ENCODE data around the gene CYP39A1.
A peak's percentile ranks its signal among the peaks of the same experiment; 100 is the strongest.

The CYP39A1 gene

DNA sequence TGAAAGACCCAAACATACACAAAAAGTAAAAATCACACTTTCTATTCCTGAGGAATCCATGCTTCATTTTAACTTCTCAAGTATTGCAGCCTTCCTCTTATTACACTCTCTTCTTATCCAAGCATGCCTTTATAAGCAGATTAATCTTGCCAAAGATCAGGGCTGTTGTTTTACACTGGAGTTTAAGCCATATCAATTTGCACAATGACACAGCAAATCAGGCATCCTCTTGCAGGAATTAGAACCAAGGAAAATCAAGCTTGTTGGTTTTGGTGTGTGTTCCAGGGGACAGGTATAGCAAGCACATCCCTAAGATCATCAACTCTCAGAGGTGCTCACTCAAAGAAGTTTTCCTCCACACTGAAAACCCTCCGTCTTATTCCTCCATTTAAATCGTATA lies 69.5 kb downstream of the CYP39A1 start:
- TF ChIP-seq Cebpa-rat (IDR thresholded peaks at IDR 0.05) = no peak
- Histone ChIP-seq H3K27me3 (no peaks in the 10 kb centered on the region), H4K20me1 (no peaks in the 10 kb centered on the region), H3K36me3 (no peaks in the 10 kb centered on the region), H3K4me2 (no peak overlapping the region), H3K9ac (no peak overlapping the region), H3K4me1 (no peaks in the 10 kb centered on the region), H3K4me3 (no peak overlapping the region), H3K9me3 (replicated peaks in 1 of 11) (no peaks in the 10 kb centered on the region), H3K27ac (no peak overlapping the region)

DNA sequence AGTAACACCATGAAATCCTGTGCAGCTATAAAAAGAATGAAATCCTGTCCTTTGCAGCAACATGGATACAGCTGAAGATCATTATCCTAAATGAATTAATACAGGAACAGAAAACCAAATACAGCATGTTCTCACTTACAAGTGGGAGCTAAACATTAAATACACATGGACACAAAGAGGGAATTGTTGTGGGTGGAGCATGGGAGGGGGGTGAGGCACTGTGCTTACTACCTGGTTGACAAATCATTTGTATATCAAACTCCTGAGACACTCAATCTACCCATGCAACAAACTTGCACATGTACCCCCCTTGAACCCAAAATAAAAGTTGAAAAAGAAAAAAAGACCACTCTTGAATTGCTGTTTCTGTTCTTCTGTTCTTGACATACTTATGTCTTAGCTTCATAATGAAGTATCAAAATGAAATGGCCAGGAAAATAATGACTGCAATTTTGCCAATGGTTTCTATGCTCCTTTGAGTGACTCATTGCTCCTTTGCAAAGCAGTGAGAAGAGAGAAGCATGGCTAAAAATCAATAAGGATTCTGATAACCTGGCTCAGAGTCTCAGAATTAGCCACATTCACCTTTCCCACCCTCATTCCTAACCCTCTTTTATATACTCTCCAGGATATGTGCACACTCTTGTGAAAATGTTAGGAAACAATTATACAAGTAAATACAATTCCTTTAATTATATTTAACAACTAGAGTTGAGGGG lies 71.0 kb downstream of the CYP39A1 start:
- H3K36me3 ChIP-seq = no peaks in the 10 kb centered on the region
- H3K9me3 ChIP-seq (replicated peaks in 1 of 11) = no peaks in the 10 kb centered on the region
- H3K4me1 ChIP-seq = no peaks in the 10 kb centered on the region
- H3K4me3 ChIP-seq = no peak overlapping the region
- H3K27ac ChIP-seq = no peak overlapping the region
- no peak overlapping the region for H3K4me2 ChIP-seq
- no peaks in the 10 kb centered on the region for H3K27me3 ChIP-seq
- no peak for TF ChIP-seq Cebpa-rat (IDR thresholded peaks at IDR 0.05)
- H4K20me1 ChIP-seq = no peaks in the 10 kb centered on the region
- no peak overlapping the region for H3K9ac ChIP-seq

DNA sequence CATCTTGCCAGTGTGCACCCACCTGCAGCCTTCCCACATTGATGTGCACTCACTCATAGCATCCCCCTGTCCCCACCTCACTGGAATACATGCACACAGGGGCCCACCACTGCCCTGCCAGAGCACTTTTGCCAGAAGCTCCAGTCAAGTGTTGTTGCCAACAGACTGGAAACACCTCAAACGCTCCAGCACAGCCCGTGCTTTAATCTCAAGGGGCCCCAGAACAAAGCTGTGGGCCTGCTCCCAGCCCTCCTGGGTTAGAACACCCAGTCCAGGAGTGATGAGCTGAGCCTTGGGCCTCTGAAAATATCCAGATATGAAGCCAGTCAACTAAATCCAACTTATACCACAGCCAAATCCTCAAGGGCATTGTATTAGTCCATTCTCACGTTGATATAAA lies 77.1 kb downstream of the CYP39A1 start:
- TF ChIP-seq Cebpa-rat (IDR thresholded peaks at IDR 0.05) = no peak
- H3K36me3 ChIP-seq = no peaks in the 10 kb centered on the region
- peaks cover 8 to 18% (median 15%) of the 10 kb centered on the region in 11 experiments for H3K9me3 ChIP-seq (replicated peaks in 1 of 11)
- H3K27ac ChIP-seq = no peak overlapping the region
- no peaks in the 10 kb centered on the region for H3K27me3 ChIP-seq
- peak overlapping the region in 4 of 11 experiments; percentile 13 to 34 (median 17); a peak in 6 of 22 replicates for H3K4me2 ChIP-seq
- H3K9ac ChIP-seq = no peak overlapping the region
- H4K20me1 ChIP-seq = no peaks in the 10 kb centered on the region
- peaks cover 0 to 8% (median 0%) of the 10 kb centered on the region in 10 experiments; a peak in 3 of 20 replicates for H3K4me1 ChIP-seq
- H3K4me3 ChIP-seq = no peak overlapping the region

DNA sequence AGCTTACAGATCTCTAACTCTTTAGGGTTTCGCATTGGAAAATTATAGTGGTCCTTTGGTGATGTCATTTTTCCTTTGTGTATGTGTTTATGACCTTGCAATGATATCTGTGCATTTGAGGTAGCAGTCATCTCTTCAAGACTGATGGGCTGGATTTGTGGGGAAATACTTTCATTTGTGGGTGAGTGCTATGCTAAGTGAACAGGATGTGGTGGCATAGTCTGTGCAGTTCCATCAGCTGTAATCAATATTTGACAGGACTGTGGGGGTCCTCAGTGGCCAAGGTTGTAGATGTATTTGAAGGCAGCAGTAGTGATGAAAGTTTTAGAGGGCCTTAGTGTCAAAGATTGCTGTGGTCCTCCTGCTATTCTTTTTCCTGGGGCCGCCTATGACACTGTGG lies 79.5 kb downstream of the CYP39A1 start:
- no peaks in the 10 kb centered on the region for H3K27me3 ChIP-seq
- no peak overlapping the region for H3K4me2 ChIP-seq
- no peaks in the 10 kb centered on the region for H4K20me1 ChIP-seq
- H3K4me3 ChIP-seq = no peak overlapping the region
- H3K9me3 ChIP-seq (replicated peaks in 1 of 11) = peaks cover 8 to 18% (median 15%) of the 10 kb centered on the region in 11 experiments
- no peak overlapping the region for H3K27ac ChIP-seq
- no peak for TF ChIP-seq Cebpa-rat (IDR thresholded peaks at IDR 0.05)
- no peak overlapping the region for H3K9ac ChIP-seq
- H3K4me1 ChIP-seq = peaks cover 0 to 8% (median 0%) of the 10 kb centered on the region in 10 experiments; a peak in 3 of 20 replicates
- no peaks in the 10 kb centered on the region for H3K36me3 ChIP-seq

DNA sequence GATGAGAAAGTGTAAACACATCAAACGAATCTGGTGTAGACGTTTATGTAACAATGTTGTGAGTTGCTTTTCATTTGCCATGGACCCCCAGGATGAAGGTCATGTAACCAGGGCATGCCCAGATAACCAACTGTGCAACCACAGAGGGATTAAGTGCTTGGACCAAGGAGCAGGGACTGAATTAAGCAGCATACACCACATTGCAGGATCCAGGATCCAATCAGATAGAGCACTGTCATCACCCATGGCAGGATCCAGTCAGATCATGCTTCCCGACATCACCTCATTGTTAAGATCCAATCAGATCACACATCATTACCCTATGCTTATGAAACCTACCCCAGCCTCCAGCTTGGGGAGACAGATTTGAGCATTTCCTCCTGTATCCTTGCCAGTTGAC lies 87.1 kb downstream of the CYP39A1 start:
- H3K27me3 ChIP-seq = no peaks in the 10 kb centered on the region; a peak in 1 of 22 replicates

DNA sequence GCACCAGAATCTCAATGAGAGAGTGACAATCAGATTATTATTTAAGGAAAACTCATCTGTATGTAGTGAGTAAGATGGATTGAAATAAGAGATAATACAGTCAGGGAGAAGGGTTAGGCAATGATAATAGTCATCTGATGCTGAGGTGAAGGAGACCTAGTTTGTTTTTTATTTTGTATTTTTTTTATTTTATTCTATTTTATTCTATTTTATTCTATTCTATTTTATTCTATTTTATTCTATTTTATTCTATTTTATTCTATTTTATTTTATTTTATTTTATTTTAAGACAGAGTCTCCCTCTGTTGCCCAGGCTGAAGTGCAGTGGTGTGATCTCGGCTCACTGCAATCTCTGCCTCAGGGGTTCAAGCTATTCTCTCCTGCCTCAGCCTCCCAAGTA lies 88.7 kb downstream of the CYP39A1 start:
- no peak overlapping the region for H3K4me3 ChIP-seq
- peaks cover 0 to 12% (median 0%) of the 10 kb centered on the region in 11 experiments; a peak in 8 of 22 replicates for H3K9me3 ChIP-seq (replicated peaks in 1 of 11)
- H3K4me2 ChIP-seq = no peak overlapping the region
- H3K27me3 ChIP-seq = no peaks in the 10 kb centered on the region; a peak in 1 of 22 replicates
- no peak overlapping the region for H3K9ac ChIP-seq
- H3K27ac ChIP-seq = no peak overlapping the region
- no peaks in the 10 kb centered on the region for H3K36me3 ChIP-seq
- H4K20me1 ChIP-seq = no peaks in the 10 kb centered on the region
- no peaks in the 10 kb centered on the region for H3K4me1 ChIP-seq
- TF ChIP-seq Cebpa-rat (IDR thresholded peaks at IDR 0.05) = no peak

More for the DNA sequence above, 87.1 kb downstream of the CYP39A1 start:
- no peaks in the 10 kb centered on the region for H3K36me3 ChIP-seq
- H3K4me1 ChIP-seq = no peaks in the 10 kb centered on the region
- H3K4me2 ChIP-seq = no peak overlapping the region
- peaks cover 0 to 11% (median 0%) of the 10 kb centered on the region in 11 experiments; a peak in 6 of 22 replicates for H3K9me3 ChIP-seq (replicated peaks in 1 of 11)
- H3K27ac ChIP-seq = no peak overlapping the region
- H3K9ac ChIP-seq = no peak overlapping the region
- TF ChIP-seq Cebpa-rat (IDR thresholded peaks at IDR 0.05) = no peak
- H3K4me3 ChIP-seq = no peak overlapping the region
- H4K20me1 ChIP-seq = no peaks in the 10 kb centered on the region

DNA sequence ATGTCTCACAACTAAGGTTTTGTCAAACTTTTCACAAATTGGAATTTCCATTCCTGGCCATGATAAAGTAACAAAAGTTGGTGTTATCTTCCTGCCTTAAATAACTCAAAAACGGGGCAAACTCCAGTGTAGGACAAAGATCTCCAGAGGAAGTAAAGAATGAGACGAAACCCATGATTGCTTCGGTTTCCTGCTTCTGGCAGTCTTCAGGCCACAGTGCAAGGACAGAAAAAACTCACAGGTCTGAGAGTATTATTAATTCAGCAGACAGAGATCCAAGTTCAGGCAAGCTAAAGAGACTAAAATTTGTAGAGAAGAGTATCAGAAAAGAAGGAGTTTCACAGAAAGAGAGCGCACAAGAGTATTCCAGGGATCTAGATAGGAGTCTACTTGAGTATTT lies 96.6 kb downstream of the CYP39A1 start:
- Histone ChIP-seq H3K4me2 (peak overlapping the region; percentile 30 to 75 (median 52)), H3K27me3 (no peaks in the 10 kb centered on the region), H3K27ac (peak overlapping the region; percentile 3 to 67 (median 50); a peak in 17 of 22 replicates), H3K36me3 (no peaks in the 10 kb centered on the region), H4K20me1 (no peaks in the 10 kb centered on the region), H3K4me1 (peaks cover 20 to 25% (median 22%) of the 10 kb centered on the region in 10 experiments), H3K4me3 (no peak overlapping the region), H3K9ac (peak overlapping the region in 8 of 11 experiments; percentile 3 to 50 (median 28); a peak in 6 of 22 replicates), H3K9me3 (replicated peaks in 1 of 11) (peaks cover 0 to 20% (median 5%) of the 10 kb centered on the region in 11 experiments; a peak in 11 of 22 replicates)
- no peak for TF ChIP-seq Cebpa-rat (IDR thresholded peaks at IDR 0.05)

DNA sequence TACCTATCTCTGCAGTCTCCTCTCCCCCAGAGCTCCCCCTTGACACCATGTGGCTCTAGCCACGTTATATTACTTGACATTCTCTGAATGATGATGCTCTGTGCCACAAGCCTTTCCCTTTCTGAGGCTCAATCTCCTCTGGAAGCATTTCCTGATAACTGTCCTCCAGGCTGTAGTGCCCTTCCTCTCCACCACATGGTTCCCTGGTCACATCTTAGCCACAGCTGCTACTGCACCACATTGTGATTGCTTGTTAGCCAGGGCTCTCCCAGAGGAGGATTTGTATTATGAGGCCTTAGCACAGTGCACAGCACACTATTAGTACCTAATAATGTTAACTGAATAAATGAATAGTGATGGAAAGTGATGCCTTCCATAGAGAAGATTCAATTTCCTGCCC lies 97.5 kb downstream of the CYP39A1 start:
- H3K36me3 ChIP-seq = no peaks in the 10 kb centered on the region
- H3K4me3 ChIP-seq = no peak overlapping the region
- H3K4me2 ChIP-seq = peak overlapping the region in 9 of 11 experiments; percentile 28 to 68 (median 51); a peak in 14 of 22 replicates
- H3K9ac ChIP-seq = no peak overlapping the region
- peaks cover 0 to 20% (median 5%) of the 10 kb centered on the region in 11 experiments; a peak in 11 of 22 replicates for H3K9me3 ChIP-seq (replicated peaks in 1 of 11)
- H3K27ac ChIP-seq = peak overlapping the region in 1 of 11 experiments; percentile 13; a peak in 2 of 22 replicates
- H4K20me1 ChIP-seq = no peaks in the 10 kb centered on the region
- peaks cover 20 to 25% (median 22%) of the 10 kb centered on the region in 10 experiments for H3K4me1 ChIP-seq
- TF ChIP-seq Cebpa-rat (IDR thresholded peaks at IDR 0.05) = no peak
- no peaks in the 10 kb centered on the region for H3K27me3 ChIP-seq

DNA sequence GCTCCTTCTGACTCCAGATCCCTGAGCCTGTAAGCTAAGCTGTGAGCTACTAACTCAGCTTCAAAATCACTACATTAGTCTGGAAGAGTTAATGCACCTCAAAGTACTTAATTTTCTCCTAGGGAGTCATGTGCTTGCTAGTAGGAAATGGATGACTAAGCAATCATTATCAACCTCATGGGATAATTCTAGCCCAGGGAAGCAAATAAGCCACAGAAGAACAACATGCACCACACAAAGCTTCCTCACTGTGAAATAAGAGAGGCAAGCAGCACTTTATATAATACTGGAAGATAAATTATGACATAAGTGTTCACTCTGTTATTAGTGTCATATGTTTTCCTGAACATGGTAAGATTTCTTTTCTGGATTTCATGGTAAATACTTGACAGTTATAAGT lies 103.5 kb downstream of the CYP39A1 start:
- H3K36me3 ChIP-seq = no peaks in the 10 kb centered on the region
- H3K27ac ChIP-seq = no peak overlapping the region
- no peaks in the 10 kb centered on the region for H3K27me3 ChIP-seq
- peak overlapping the region in 2 of 11 experiments; percentile 19 to 46; a peak in 2 of 22 replicates for H3K4me2 ChIP-seq
- H3K9me3 ChIP-seq (replicated peaks in 1 of 11) = peaks cover 7 to 13% (median 9%) of the 10 kb centered on the region in 11 experiments; a peak in 16 of 22 replicates
- peaks cover 0 to 19% (median 0%) of the 10 kb centered on the region in 10 experiments; a peak in 3 of 20 replicates for H3K4me1 ChIP-seq
- H4K20me1 ChIP-seq = no peaks in the 10 kb centered on the region
- H3K9ac ChIP-seq = no peak overlapping the region
- H3K4me3 ChIP-seq = no peak overlapping the region
- no peak for TF ChIP-seq Cebpa-rat (IDR thresholded peaks at IDR 0.05)

Measured in BLaER1 treated with 17β-estradiol and CSF1 and Interleukin-3, amounts not matched to agents 10 nM and 100 nM (cell line).